Neuron (in vitro differentiated cells): ENCODE measurements around the gene VILL.
"Not testable (repeated sequence)": the region's sequence is repeated elsewhere in the genome, so short reads cannot be mapped to it uniquely, and the experiment has no call there.

ENCODE experiments used
- H2AFZ ChIP-seq: one replicate; pipeline ENCODE4 v1.6.1; 2013; ENCODE audit warnings: low read depth, mild to moderate bottlenecking, inconsistent platforms, low read length, moderate library complexity
- H3K27me3 ChIP-seq: one replicate; pipeline ENCODE4 v1.6.1; 2013; ENCODE audit warnings: low read length; ENCODE audit not compliant: insufficient read depth
- H3K36me3 ChIP-seq: one replicate; pipeline ENCODE4 v1.6.1; 2013; ENCODE audit warnings: low read length; ENCODE audit not compliant: insufficient read depth
- H3K4me1 ChIP-seq: one replicate; pipeline ENCODE4 v1.6.1; 2013; ENCODE audit warnings: low read length; ENCODE audit not compliant: insufficient read depth
- H3K4me3 ChIP-seq: 2 replicates; pipeline ENCODE4 v1.5.1; 2013; ENCODE audit warnings: mild to moderate bottlenecking, low read length, moderate library complexity
- H3K9me3 ChIP-seq: one replicate; pipeline ENCODE4 v1.6.1; 2013; ENCODE audit warnings: low read length

VILL gene

GRCh38 chr3:38038447-38038911 lies 47.9 kb downstream of the VILL start:
- no peaks in the 10 kb centered on the region for H3K9me3 ChIP-seq
- peak overlapping the region; percentile 27 for H2AFZ ChIP-seq
- peak overlapping the region; percentile 32 for H3K4me3 ChIP-seq
- H3K4me1 ChIP-seq, result no peaks in the 10 kb centered on the region
- no peaks in the 10 kb centered on the region for H3K36me3 ChIP-seq
- H3K27me3 ChIP-seq, result peaks cover 14% of the 10 kb centered on the region

GRCh38 chr3:38039101-38039898 lies 48.7 kb downstream of the VILL start, which contains the start of gene DLEC1:
TSS of gene DLEC1 (plus strand) at chr3:38039208. CDS start at chr3:38039226, 18 bp downstream.
- Histone ChIP-seq H3K27me3 (peaks cover 14% of the 10 kb centered on the region), H3K36me3 (no peaks in the 10 kb centered on the region), H3K4me1 (no peaks in the 10 kb centered on the region), H3K4me3 (peak within 1 kb of the TSS; percentile 32), H3K9me3 (no peaks in the 10 kb centered on the region), H2AFZ (peak within 1 kb of the TSS; percentile 27)

GRCh38 chr3:38039899-38040261 lies 49.3 kb downstream of the VILL start:
- H3K4me3 ChIP-seq, result no peak overlapping the region
- peak overlapping the region; percentile 27 for H2AFZ ChIP-seq

DNA sequence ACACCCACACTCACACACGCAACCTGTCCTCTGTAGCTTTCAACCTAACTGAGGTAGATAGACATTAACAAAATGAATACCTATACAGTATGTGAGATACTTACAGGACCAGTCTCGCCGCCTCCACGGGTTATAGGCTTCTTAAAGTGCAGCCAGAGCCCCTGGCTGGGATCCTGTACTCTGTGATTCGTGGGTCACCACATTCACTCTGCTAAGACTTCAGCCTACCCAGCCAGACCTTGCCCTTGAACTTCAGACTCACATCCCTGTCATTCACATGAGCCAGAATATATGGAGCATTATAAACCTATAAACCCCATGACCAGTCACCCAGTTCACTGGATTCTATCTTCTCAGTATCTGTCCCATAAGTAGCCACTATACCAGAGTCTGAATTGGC lies 49.8 kb downstream of the VILL start:
- H3K27me3 ChIP-seq, result peaks cover 14% of the 10 kb centered on the region
- no peak overlapping the region for H2AFZ ChIP-seq
- H3K9me3 ChIP-seq, result no peaks in the 10 kb centered on the region
- H3K36me3 ChIP-seq, result no peaks in the 10 kb centered on the region
- no peak overlapping the region for H3K4me3 ChIP-seq
- H3K4me1 ChIP-seq, result no peaks in the 10 kb centered on the region

More at GRCh38 chr3:38039899-38040261, 49.3 kb downstream of the VILL start:
- H3K4me1 ChIP-seq, result no peaks in the 10 kb centered on the region
- H3K27me3 ChIP-seq, result peaks cover 14% of the 10 kb centered on the region
- no peaks in the 10 kb centered on the region for H3K9me3 ChIP-seq
- no peaks in the 10 kb centered on the region for H3K36me3 ChIP-seq

DNA sequence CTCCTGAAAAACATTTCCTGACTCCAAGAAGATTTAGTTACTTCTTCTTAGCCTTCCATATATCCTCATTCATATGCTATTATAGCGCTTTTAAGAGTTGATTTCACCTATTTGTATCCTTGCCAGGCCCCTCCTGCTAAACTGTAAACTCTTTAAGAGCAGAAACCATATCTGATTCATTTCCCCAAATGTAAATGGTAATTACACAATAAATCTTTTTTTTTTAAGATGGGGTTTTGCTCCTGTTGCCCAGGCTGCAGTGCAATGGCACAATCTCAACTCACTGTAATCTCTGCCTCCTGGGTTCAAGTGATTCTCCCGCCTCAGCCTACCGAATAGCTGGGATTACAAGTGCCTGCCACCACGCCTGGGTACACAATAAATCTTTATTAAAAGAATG lies 52.9 kb downstream of the VILL start:
- Histone ChIP-seq H3K9me3 (no peaks in the 10 kb centered on the region), H2AFZ (no peak overlapping the region), H3K27me3 (peaks cover 11% of the 10 kb centered on the region), H3K4me3 (no peak overlapping the region), H3K36me3 (no peaks in the 10 kb centered on the region), H3K4me1 (no peaks in the 10 kb centered on the region)

DNA sequence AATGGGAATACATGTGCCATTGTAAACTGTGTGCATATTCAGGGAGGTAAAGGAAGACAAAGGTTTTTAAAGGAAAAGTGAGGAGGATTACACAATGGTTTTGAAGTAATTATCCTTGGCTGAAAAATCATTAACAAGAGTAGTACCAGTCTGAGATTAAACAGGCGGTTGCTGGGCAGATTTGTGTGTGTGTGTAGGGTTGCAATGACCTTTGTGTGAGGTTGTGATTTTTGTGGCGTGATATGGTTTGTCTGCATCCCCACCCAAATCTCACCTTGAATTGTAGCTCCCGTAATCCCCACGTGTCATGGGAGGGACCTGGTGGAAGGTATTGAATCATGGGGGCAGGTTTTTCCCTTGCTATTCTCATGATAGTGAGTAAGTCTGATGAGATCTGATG lies 55.4 kb downstream of the VILL start:
- peaks cover 12% of the 10 kb centered on the region for H3K4me1 ChIP-seq
- no peaks in the 10 kb centered on the region for H3K27me3 ChIP-seq
- no peaks in the 10 kb centered on the region for H3K36me3 ChIP-seq
- no peak overlapping the region for H3K4me3 ChIP-seq
- no peak overlapping the region for H2AFZ ChIP-seq
- H3K9me3 ChIP-seq, result no peaks in the 10 kb centered on the region

DNA sequence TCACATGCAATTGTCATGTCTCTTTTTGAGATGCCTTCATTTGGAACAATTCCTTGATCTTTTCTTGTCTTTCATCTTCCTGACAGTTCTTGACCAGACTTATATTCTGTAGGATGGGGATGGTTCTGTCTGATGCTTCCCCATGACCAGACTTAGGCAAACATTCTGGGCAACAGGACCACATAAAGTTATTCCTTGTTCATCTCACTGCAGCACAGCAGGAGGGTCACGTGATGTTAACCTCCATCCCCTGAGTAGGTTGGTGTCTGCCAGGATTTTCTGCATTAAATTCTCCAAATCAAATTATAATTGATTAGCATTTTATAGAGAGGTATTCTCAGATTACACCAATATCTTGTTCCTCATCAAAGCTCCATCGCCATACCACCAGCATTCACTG lies 56.2 kb downstream of the VILL start:
- Histone ChIP-seq H3K4me3 (no peak overlapping the region), H3K36me3 (no peaks in the 10 kb centered on the region), H3K9me3 (no peaks in the 10 kb centered on the region), H2AFZ (no peak overlapping the region), H3K27me3 (no peaks in the 10 kb centered on the region), H3K4me1 (peaks cover 12% of the 10 kb centered on the region)

GRCh38 chr3:38047896-38048295 lies 57.3 kb downstream of the VILL start:
- no peaks in the 10 kb centered on the region for H3K36me3 ChIP-seq
- peaks cover 3% of the 10 kb centered on the region for H3K9me3 ChIP-seq
- no peaks in the 10 kb centered on the region for H3K27me3 ChIP-seq
- H3K4me3 ChIP-seq, result no peak overlapping the region
- H2AFZ ChIP-seq, result no peak overlapping the region
- peaks cover 12% of the 10 kb centered on the region for H3K4me1 ChIP-seq

DNA sequence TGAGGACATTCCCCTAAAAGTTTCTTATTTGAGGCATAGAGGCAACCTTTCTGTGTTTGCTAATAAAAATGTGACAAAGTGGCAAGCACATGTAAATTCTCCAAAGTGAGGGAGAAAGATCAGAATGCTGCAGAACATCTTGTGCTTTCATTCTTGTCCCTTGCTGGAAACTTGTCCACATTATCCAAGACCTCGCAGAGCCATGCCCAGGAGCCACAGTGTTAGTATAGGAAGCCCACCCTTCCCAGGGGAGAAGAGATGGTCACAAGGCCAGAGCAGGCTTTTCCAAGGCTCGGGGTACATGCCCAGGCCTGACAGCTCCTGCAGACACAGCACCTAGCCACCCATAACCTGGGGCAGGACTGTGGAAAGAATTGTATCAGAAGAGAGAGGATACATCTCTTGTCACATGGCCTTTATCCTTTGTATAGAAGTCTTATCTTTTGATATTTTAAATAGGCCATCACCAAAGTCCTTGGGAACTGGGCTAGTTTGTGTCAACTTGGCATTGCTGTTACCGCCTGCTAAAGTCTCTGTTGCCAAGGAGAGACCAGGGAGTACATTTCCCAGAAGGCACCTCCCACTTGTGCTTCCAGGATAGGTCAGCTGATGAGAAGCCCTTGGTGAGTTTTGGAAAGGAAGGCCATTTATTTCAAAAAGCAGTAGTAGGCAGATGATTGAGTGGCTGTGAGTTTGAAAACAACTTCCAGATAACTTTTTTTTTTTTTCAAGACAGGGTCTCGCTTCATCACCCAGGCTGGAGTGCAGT lies 59.0 kb downstream of the VILL start:
- Histone ChIP-seq H3K27me3 (no peaks in the 10 kb centered on the region), H3K4me1 (peaks cover 12% of the 10 kb centered on the region), H2AFZ (peak overlapping the region; percentile 24), H3K36me3 (no peaks in the 10 kb centered on the region), H3K9me3 (peaks cover 3% of the 10 kb centered on the region), H3K4me3 (no peak overlapping the region)

DNA sequence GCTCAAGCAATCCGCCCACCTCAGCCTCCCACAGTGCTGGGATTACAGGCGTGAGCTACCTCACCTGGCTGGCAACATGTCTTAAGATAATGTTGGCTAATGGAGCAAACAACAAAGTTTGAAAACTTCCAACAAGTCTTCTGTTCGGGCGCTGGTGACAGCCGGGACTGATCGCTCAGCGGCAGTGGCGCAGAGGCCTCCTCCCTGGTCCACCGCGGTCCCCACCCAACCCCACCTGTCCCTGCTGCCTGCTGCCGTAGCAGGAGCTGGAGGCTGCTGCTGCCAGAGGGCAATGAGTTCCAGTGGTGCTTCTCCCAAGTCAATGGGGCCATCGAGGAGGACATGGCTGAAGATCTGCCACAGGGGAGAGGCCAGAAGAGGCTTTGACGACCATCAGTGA lies 60.5 kb downstream of the VILL start:
- H3K4me3 ChIP-seq, result no peak overlapping the region
- H3K4me1 ChIP-seq, result peaks cover 12% of the 10 kb centered on the region
- no peak overlapping the region for H2AFZ ChIP-seq
- H3K9me3 ChIP-seq, result peaks cover 3% of the 10 kb centered on the region
- H3K27me3 ChIP-seq, result no peaks in the 10 kb centered on the region
- no peaks in the 10 kb centered on the region for H3K36me3 ChIP-seq

DNA sequence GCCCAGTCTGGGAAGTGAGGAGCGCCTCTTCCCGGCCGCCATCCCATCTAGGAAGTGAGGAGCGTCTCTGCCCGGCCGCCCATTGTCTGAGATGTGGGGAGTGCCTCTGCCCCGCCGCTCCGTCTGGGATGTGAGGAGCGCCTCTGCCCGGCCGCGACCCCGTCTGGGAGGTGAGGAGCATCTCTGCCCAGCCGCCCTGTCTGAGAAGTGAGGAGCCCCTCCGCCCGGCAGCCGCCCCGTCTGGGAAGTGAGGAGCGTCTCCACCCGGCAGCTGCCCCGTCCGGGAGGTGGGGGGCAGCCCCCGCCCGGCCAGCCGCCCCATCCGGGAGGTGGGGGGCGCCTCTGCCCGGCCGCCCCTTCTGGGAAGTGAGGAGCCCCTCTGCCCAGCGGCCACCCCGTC lies 62.7 kb downstream of the VILL start:
- H3K27me3 ChIP-seq, H3K4me3 ChIP-seq, H2AFZ ChIP-seq, H3K9me3 ChIP-seq, H3K36me3 ChIP-seq: not testable (repeated sequence)
- H3K4me1 ChIP-seq, result peaks cover 12% of the 10 kb centered on the region

- not testable (repeated sequence) for H2AFZ ChIP-seq, H3K36me3 ChIP-seq, H3K9me3 ChIP-seq, H3K27me3 ChIP-seq, H3K4me3 ChIP-seq
- peaks cover 12% of the 10 kb centered on the region for H3K4me1 ChIP-seq
These were observed 63.4 kb downstream of the VILL start for GRCh38 chr3:38053813-38054498.

- no peaks in the 10 kb centered on the region for H3K36me3 ChIP-seq
- peaks cover 3% of the 10 kb centered on the region for H3K9me3 ChIP-seq
- no peak overlapping the region for H2AFZ ChIP-seq
- peaks cover 6% of the 10 kb centered on the region for H3K4me1 ChIP-seq
- H3K27me3 ChIP-seq, result no peaks in the 10 kb centered on the region
- no peak overlapping the region for H3K4me3 ChIP-seq
These were observed 64.0 kb downstream of the VILL start for GRCh38 chr3:38054499-38055001.
